ENCODE measurements around the gene TPPP2.

DNA sequence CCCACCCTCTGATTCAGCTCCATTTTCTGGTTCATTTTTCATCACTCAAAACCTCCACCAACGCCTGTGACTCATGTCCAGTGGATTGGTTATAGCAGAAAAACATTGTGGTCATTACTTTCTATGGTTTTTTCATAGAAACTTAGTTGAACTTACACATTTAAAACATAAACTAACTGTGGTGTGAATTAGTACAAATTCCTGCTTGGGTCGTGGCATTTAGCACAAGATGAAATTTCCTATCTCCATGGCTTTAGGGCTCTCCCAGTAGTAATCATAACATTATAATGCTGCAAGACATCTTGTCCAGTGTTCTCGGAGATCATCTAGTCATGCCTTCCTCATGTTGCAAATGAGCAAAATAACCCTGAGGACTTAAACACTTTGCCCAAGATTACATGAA lies 19.3 kb downstream of the TPPP2 start:
- TF ChIP-seq, protein P1, sequence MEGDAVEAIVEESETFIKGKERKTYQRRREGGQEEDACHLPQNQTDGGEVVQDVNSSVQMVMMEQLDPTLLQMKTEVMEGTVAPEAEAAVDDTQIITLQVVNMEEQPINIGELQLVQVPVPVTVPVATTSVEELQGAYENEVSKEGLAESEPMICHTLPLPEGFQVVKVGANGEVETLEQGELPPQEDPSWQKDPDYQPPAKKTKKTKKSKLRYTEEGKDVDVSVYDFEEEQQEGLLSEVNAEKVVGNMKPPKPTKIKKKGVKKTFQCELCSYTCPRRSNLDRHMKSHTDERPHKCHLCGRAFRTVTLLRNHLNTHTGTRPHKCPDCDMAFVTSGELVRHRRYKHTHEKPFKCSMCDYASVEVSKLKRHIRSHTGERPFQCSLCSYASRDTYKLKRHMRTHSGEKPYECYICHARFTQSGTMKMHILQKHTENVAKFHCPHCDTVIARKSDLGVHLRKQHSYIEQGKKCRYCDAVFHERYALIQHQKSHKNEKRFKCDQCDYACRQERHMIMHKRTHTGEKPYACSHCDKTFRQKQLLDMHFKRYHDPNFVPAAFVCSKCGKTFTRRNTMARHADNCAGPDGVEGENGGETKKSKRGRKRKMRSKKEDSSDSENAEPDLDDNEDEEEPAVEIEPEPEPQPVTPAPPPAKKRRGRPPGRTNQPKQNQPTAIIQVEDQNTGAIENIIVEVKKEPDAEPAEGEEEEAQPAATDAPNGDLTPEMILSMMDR (IDR thresholded peaks at IDR 0.05 in 8 of 11, conservative IDR thresholded peaks at IDR 0.05 in 3 of 11), result no peak
- TF ChIP-seq POLR2A (IDR thresholded peaks at IDR 0.05), result no peak
- no peak for TF ChIP-seq POLR2AphosphoS5 (IDR thresholded peaks at IDR 0.05)

Data from spleen (tissue), 7 donors.